Stromal cell of bone marrow (primary cell): ENCODE measurements around the gene ZNF354B.
A peak's percentile ranks its signal among the peaks of the same experiment; 100 is the strongest.
"Not testable (repeated sequence)": the region's sequence is repeated elsewhere in the genome, so short reads cannot be mapped to it uniquely, and the experiment has no call there.

Experiments
- DNase-seq: peaks from one replicate; pipeline ENCODE4 v3.0.0-alpha.2; 2012; ENCODE audit warnings: low read depth

Gene ZNF354B

DNA sequence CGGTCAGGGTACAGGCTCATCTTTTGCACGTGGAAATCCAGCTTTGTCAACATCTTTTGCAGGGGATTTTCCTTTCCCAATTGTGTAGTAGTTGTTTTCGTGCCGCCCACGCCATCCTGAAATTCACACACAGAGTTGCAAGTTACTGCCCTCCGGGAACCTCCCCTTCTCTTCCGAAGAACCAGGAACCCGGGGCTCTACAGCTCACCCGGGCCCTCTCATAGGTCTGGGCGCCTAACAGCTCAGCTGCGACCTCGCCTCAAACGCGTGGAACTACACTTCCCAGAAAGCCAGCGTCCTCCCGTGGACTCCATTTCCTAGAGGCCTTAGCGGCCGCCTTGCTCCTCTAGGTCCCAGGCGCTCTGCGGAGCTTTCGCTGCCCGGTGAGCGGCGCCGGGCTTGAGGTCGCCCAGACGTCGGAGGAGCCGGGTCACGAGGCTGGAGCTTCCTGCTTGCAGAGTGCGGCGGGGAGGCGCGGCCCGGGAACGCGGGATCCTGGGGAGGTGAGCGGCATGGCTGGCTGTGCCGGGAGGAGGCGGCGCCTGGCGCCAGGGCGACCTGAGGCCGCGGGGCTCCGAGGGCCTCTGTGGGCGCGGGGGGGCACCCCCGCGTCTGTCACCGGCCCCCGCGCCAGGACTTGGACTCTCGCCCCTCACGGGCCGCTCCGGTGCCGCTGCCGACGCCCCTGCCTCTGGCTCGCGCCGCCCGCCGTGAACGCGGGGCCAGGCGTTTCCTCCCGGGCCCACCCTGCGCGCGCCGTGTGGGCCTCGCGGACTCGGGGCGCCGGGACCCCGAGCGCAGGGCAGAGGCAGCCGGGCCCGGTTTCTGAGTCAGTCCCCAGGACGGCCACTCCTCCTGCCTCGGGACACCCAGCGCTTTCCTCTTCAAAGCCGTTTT is at the start of gene ZNF354B:
ZNF354B (plus strand) TSS at position 329 of the 897 bp plus-strand sequence. CDS start 1,095 bp downstream, outside the sequence.
- peak; percentile 90 for DNase-seq

DNA sequence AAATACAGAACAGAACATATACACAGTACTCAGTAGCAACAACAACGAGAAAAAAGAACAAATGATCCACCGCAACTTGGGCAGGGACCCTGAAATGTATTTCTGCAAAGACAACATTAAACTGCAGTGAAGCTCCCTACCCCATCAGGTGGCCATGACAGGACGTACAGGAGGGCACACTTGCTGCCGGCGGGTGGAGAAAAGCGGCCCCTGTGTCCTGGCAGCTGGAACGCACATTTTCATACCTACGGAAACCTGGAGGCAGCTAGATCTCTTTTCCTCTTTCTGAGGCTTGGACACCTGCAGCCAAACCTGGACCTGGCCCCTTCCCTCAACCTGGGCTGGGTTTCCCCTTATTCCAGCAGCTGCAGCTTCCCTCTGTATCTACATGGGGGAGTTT is 42.2 kb upstream of the ZNF354B start:
- DNase-seq: no peak

GRCh38 chr5:178818094-178818493 is 41.7 kb upstream of the ZNF354B start:
- DNase-seq: no peak

DNA sequence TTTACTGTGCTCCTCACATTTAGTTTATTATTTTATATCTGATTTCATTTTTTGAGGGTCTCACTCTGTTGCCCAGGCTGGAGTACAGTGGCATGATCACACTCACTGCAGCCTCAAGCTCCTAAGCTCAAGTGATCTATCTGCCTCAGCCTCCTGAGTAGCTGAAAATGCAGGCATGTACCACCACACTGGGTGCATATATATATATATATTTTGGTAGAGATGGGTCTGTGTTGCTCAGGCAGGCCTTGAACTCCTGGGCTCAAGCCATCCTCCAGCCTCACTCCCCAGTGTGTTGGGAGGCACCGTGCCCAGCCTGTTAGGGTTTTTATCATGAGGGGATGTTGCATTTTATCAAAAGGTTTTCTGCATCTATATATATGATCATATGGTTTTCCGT is 39.8 kb upstream of the ZNF354B start:
- no peak for DNase-seq

DNA sequence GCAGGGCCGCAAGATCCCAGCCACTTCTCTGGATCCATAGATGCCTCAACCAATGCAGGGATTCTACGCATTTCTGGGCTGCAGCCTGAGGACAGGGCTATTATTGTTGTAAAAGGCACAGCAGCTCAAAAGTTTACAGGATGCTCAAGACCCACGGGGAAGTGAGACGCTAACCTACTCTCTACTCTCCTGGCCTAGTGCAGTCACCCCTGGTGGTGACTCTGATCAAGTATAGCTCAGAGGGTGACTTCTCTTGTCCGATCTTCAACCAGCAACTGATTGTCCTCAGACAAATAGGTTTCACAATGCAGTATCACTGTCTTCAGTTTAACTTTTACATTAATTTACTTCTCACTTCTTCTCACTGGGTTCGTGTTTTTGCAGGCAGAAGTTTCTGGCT is 34.3 kb upstream of the ZNF354B start:
- DNase-seq: no peak

DNA sequence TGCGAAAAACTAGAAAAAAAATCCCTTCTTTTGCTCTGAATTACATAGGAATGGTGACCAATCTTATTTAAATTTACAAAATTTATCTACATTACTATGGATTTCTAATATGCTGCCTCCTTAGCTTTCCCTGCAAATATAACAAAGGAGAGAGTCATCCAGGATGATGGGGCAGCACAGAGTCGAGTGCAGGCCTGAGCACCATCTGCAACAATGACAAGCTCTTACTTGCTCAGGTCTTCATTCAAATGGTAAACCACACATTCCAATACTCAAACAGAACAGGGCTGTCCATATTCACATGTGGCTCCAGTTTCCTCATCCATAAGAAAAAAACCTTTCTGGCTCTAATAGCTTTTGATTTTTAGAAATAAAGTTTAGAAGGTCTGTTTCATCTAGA is 33.5 kb upstream of the ZNF354B start:
- DNase-seq: no peak

DNA sequence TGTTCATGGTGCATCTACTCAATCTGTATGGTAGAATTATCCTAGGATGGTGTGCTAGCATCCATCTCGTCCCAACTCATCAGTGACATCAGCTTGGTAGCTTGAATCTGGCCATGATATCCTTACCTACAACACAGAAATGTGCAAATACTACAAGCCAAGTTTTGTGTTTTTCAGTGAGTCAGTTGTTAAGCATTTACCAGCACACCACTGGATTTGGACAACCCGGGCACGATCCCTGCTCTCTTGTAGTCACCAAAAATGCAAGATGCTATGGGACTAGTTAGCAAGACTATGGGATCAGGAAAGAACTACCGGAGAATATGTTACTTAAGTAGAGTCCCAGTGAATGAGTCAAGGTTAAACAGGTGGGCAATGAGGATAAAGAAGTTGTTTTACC is 32.1 kb upstream of the ZNF354B start:
- DNase-seq: no peak

DNA sequence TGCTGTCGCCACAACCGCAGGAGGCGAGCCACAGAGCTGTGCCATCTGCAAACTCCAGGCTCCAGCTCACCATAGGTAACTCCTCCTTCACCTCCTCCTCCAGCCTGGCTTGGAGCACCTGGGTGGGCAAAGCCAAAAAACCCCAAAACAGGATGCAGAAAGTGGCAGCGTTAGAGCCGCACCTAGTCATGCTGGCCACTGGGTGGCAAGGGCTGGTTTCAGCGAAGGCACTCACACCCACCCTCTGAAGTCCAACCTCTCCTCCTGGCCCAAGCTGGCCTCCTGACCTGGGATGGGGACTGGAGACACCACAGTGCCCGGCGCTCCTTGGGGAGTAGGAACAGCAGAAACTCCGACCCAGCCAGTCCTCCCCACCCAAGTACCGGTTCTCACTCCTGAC is 28.7 kb upstream of the ZNF354B start:
- DNase-seq: no peak

DNA sequence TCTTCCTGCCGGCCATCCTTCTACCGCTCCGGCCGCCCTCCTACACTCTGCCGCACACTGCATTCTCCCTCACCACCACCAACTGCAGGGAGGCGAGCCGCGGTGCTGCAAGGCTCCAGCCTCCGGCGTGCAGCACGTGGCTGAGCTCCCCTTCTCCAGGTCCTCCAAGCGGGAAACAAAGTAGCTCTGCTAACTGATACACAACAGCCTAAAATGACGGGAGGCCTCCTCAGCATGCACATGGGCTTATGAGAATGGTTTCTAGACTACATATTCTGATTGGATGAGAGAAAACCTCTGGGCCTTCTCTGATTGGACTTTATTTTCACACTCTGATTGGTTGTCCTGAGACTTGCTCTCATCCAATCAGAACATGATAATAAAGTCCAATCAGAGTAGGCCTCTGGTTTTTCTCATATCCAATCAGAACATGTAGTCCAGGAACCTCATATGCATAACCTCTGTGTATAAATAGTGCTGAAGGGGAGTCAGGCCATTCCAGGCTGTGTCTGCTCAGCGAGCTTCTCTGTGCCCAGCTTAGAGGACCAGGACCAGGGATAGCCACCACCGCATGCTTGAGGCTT is 27.0 kb upstream of the ZNF354B start:
- DNase-seq: no peak

DNA sequence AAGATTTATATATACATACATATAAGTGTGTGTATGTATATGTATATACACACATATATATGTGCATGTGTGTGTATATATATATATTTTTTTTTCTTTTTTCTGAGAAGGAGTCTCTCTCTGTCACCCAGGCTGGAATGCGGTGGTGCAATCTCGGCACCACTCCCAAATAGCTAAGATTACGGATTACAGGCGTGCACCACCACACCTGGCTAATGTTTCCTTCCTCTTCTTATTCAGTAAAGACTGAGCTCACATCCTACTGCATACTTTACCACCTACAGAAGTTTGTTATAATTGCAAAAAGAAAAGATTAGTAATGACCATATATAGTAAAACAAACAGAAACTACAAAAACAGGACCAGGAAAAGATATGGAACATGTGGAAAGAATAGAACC is 23.1 kb upstream of the ZNF354B start:
- no peak for DNase-seq

GRCh38 chr5:178838695-178839318 is 20.9 kb upstream of the ZNF354B start:
- not testable (repeated sequence) for DNase-seq

DNA sequence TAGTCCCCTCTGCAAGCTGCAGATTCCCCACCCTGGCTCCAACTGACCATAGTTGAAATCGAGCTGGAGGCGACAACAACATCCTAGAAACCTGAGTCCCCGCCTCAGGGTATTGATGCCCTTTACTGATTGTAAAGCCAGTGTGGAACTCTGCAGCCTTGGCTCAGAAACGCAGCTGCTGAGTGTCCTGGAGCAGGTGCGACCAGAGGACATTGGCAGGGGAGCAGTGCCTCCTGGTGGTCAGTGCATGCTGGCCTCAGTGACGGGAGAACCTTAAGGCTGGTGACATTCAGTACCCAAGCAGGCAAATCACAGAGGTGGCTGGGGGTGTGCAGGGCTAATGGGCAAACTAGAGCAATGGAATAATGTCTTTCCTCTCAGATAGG is 20.4 kb upstream of the ZNF354B start:
- no peak for DNase-seq

DNA sequence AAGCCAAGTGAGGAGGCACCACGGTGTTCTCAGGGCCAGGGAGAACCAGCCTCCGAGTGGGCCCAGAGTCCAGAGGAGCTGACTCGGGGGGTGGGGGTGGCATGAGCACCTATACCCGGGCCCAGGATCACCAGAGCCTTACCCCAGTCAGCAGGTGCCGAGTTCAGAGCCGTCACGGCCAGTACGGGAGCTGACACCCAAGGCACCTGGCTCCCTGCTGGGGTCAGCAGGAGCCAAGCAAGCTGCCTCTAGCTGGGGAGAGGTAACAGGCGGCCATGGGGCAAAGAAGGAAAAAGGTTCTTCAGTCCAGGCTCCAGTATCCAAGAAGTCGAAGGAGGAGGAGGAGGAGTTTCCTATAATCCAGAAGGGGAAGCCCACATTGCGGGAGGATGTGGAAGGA is 19.4 kb upstream of the ZNF354B start:
- not testable (repeated sequence) for DNase-seq

DNA sequence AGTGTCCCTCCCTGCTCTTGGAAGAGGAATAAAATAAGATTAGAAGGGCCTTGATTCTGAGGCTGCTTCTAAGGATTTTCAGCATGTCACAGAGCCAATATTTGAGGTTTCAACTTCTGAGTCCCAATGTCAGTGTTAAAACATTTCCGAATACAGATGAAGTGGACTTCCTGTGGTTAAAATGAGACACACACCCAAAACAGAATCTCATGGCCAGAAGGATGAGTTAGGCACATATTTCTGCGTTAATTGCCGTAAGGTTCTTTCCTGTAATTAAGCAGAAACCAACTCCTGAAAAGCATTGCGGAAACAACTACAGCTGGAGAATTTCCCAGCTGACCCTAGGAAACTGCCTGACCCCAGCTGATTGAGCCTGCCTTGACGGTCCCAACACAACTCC is 10.4 kb upstream of the ZNF354B start:
- no peak for DNase-seq

DNA sequence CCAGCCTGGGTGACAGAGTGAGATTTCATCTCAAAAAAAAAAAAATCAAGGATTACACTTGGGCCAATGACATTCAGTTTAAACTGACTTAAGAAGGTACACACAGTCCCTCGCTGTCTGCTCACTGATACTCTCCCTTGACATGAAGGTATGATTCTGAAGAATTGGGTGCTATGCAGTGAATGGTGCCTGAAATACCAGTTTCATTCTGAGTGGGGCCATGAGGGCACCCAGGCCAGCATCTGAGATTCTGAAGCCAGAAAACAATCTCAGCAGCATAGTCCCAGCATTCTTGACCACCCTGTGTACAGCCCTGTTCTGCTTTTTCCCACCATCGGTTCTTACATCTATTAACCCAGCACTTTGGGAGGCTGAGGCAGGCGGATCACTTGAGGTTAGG is 7.8 kb upstream of the ZNF354B start:
- DNase-seq: no peak

GRCh38 chr5:178854284-178854683 is 5.5 kb upstream of the ZNF354B start:
- DNase-seq: no peak

DNA sequence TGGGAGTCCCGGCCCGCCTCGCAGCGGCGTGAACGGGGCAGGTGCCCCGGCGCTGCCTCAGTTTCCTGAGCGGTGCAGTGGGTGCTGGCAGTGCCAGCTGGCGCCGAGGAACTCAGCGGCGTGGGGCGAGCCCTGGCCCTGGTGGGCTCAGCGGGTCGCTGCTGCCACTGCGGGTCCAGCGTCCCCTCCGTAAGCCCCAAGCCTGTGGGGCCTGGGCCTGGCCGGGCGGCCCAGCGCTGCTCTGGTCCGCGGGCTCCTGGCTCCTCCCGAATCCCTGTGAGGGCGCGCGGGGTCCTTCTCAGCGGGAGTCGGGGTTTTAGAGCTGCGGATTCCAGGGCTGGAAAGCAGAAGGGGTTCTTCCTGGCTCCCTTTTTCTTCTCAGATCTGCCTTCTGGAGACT is 862 bp downstream of the ZNF354B start:
- DNase-seq: not testable (repeated sequence)

GRCh38 chr5:178861627-178862026 is 1.9 kb downstream of the ZNF354B start:
- no peak for DNase-seq

DNA sequence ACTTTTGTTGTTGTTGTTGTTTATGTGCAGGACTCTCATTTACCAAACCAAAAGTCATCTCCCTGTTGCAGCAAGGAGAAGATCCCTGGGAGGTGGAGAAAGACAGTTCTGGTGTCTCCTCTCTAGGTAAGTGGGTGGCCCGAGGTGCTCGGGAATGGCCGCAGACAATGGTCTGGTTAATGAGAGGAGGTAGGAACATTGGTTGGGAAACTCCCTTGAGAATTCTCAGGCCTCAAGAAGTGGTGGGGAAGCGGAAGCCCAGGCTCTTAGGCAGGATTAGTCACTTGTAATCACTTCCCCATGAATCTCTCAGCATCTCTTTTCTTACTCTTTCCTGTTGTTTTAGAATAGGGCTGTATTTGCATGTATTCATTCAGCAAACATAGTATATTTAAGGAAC is 7.2 kb downstream of the ZNF354B start:
- no peak for DNase-seq

DNA sequence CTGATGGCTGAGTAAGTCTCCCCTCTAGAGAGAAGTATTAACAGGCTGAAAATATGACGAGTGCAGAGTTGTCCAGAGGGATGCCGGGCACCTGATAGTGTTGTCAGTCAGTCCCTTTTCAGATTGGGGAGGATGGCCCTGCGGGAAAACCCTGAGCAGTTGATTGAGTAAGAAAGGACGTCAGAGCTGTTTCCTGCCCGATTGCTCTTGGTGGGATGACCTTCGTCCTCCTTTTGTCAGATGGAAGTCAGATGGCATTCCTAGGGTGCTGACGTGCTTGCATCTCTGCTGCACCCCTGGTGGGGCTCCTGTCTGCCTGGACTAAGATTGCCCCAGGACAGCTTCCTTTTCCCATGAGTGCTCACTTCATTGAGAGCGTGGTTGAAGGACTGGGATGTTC is 9.8 kb downstream of the ZNF354B start:
- peak; percentile 1 for DNase-seq

GRCh38 chr5:178870411-178870810 is 10.7 kb downstream of the ZNF354B start:
- no peak for DNase-seq

DNA sequence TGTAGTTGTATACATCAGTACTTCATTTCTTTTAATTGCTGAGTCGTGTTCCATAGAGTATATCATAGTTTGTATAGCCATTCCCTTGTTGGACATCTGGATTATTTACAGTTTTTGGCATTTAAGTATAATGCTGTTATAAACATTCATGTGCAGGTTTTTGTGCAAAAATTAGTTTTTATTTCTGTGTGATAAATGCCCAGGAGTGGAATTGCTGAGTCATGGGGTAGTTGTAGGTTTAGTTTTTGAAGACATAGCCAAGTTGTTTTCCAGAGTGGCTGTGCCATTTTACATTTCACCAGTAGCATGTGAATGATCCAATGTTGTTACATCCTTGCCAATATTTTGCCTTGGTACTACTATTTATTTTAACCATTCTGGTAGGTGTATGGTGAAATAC is 12.5 kb downstream of the ZNF354B start:
- DNase-seq: no peak

- not testable (repeated sequence) for DNase-seq
Observed at GRCh38 chr5:178883115-178883694, 23.5 kb downstream of the ZNF354B start.
